Activated CD4-positive, alpha-beta T cell treated with anti-CD3 and anti-CD28 coated beads, Interleukin-2, amount 10 ng/mL, durations not matched to agents 7 days and 5 days (primary cell): ENCODE measurements around the gene EPHB2. TPM values are rescaled to one million over a fixed set of nuclear protein-coding genes. Genes with fewer than 3 reads are reported as not detected.

Experiments used
- CTCF ChIA-PET: fragments of 350-600 bp; sonication (Branson Sonifier 250); formaldehyde crosslinking; loops from one replicate; lab custom pipeline; 2021; ENCODE audit warnings: antibody characterized with exemption; lab: Charles Lee
- POLR2A ChIA-PET: fragments of 350-600 bp; sonication (Branson Sonifier 250); formaldehyde crosslinking; loops from one replicate; lab custom pipeline; 2021; ENCODE audit warnings: antibody characterized with exemption; lab: Charles Lee
- DNase-seq: peaks from one replicate; pipeline ENCODE4 v3.0.0-alpha.2; 2020
- H3K27ac Mint-ChIP-seq: one replicate; pipeline ENCODE4 v1.8.0; 2021; ENCODE audit warnings: mild to moderate bottlenecking, moderate library complexity, mixed read lengths
- H3K27me3 Mint-ChIP-seq: one replicate; pipeline ENCODE4 v1.8.0; 2021; ENCODE audit warnings: mixed read lengths
- H3K36me3 Mint-ChIP-seq: one replicate; pipeline ENCODE4 v1.8.0; 2021; ENCODE audit warnings: low read depth, mixed read lengths
- H3K4me1 Mint-ChIP-seq: one replicate; pipeline ENCODE4 v1.8.0; 2021; ENCODE audit warnings: mixed read lengths
- H3K4me3 Mint-ChIP-seq: one replicate; pipeline ENCODE4 v1.8.0; 2021; ENCODE audit warnings: mild to moderate bottlenecking, moderate library complexity, mixed read lengths
- H3K9me3 Mint-ChIP-seq: one replicate; pipeline ENCODE4 v1.8.0; 2021; ENCODE audit warnings: mixed read lengths
- total RNA-seq, 2 experiments: library from RNA; stranded (reverse); gene quantifications; one replicate each; pipeline ENCODE4 v1.2.3, GENCODE V29; 2021

The EPHB2 gene
- total RNA-seq, 2 experiments from 2014 or later = 0.08 TPM; not detected in 1

GRCh38 chr1:22738069-22738435 lies 27.4 kb downstream of the EPHB2 start:
- Mint-ChIP-seq H3K4me1 (no peaks in the 10 kb centered on the region), H3K36me3 (no peaks in the 10 kb centered on the region), H3K9me3 (no peaks in the 10 kb centered on the region), H3K4me3 (no peak overlapping the region), H3K27ac (no peak overlapping the region), H3K27me3 (peaks cover 2% of the 10 kb centered on the region)
- ChIA-PET POLR2A (no interaction called here), CTCF (no interaction called here)
- no peak for DNase-seq

- Mint-ChIP-seq H3K27me3 (peaks cover 2% of the 10 kb centered on the region), H3K36me3 (no peaks in the 10 kb centered on the region), H3K4me1 (no peaks in the 10 kb centered on the region), H3K27ac (no peak overlapping the region), H3K9me3 (no peaks in the 10 kb centered on the region), H3K4me3 (no peak overlapping the region)
- CTCF ChIA-PET = no interaction called here
- no peak for DNase-seq
- POLR2A ChIA-PET = no interaction called here
Observed at GRCh38 chr1:22738522-22738921, 27.9 kb downstream of the EPHB2 start.

GRCh38 chr1:22739648-22740385 lies 29.2 kb downstream of the EPHB2 start:
- H3K36me3 Mint-ChIP-seq = no peaks in the 10 kb centered on the region
- no peak for DNase-seq
- H3K4me3 Mint-ChIP-seq = no peak overlapping the region
- no peaks in the 10 kb centered on the region for H3K9me3 Mint-ChIP-seq
- no peak overlapping the region for H3K27ac Mint-ChIP-seq
- H3K27me3 Mint-ChIP-seq = peaks cover 2% of the 10 kb centered on the region
- ChIA-PET POLR2A (no interaction called here), CTCF (no interaction called here)
- no peaks in the 10 kb centered on the region for H3K4me1 Mint-ChIP-seq

- DNase-seq = no peak
- Mint-ChIP-seq H3K27me3 (peaks cover 2% of the 10 kb centered on the region), H3K36me3 (no peaks in the 10 kb centered on the region), H3K4me3 (no peak overlapping the region), H3K9me3 (no peaks in the 10 kb centered on the region), H3K4me1 (peaks cover 1% of the 10 kb centered on the region), H3K27ac (no peak overlapping the region)
- POLR2A ChIA-PET = no interaction called here
- CTCF ChIA-PET = no interaction called here
Observed at GRCh38 chr1:22741118-22741517, 30.5 kb downstream of the EPHB2 start.

GRCh38 chr1:22745669-22746585 lies 35.3 kb downstream of the EPHB2 start:
- H3K9me3 Mint-ChIP-seq = no peaks in the 10 kb centered on the region
- no peaks in the 10 kb centered on the region for H3K36me3 Mint-ChIP-seq
- ChIA-PET POLR2A (no interaction called here), CTCF (no interaction called here)
- no peaks in the 10 kb centered on the region for H3K27me3 Mint-ChIP-seq
- H3K4me1 Mint-ChIP-seq = peaks cover 13% of the 10 kb centered on the region
- H3K27ac Mint-ChIP-seq = no peak overlapping the region
- H3K4me3 Mint-ChIP-seq = no peak overlapping the region
- DNase-seq = no peak

GRCh38 chr1:22747021-22747734 lies 36.5 kb downstream of the EPHB2 start:
- DNase-seq = no peak
- peaks cover 13% of the 10 kb centered on the region for H3K4me1 Mint-ChIP-seq
- no peak overlapping the region for H3K4me3 Mint-ChIP-seq
- H3K27me3 Mint-ChIP-seq = no peaks in the 10 kb centered on the region
- H3K9me3 Mint-ChIP-seq = no peaks in the 10 kb centered on the region
- no peaks in the 10 kb centered on the region for H3K36me3 Mint-ChIP-seq
- H3K27ac Mint-ChIP-seq = no peak overlapping the region
- CTCF ChIA-PET = interaction anchor here (0.8 kb wide), 1 partner anchor 10 kb away, joined by 3 read pairs; no protein-coding TSS in a partner anchor
- POLR2A ChIA-PET = no interaction called here

- Mint-ChIP-seq H3K9me3 (no peaks in the 10 kb centered on the region), H3K27me3 (no peaks in the 10 kb centered on the region), H3K27ac (no peak overlapping the region), H3K36me3 (no peaks in the 10 kb centered on the region), H3K4me1 (peaks cover 13% of the 10 kb centered on the region), H3K4me3 (no peak overlapping the region)
- POLR2A ChIA-PET = no interaction called here
- no peak for DNase-seq
- CTCF ChIA-PET = interaction anchor here (0.8 kb wide), 1 partner anchor 9 kb away, joined by 3 read pairs; no protein-coding TSS in a partner anchor
Observed at GRCh38 chr1:22747735-22748073, 37.1 kb downstream of the EPHB2 start.

GRCh38 chr1:22749503-22749902 lies 38.9 kb downstream of the EPHB2 start:
- H3K27me3 Mint-ChIP-seq = no peaks in the 10 kb centered on the region
- H3K36me3 Mint-ChIP-seq = no peaks in the 10 kb centered on the region
- no peak for DNase-seq
- POLR2A ChIA-PET = no interaction called here
- H3K4me1 Mint-ChIP-seq = peaks cover 13% of the 10 kb centered on the region
- no peak overlapping the region for H3K27ac Mint-ChIP-seq
- no peaks in the 10 kb centered on the region for H3K9me3 Mint-ChIP-seq
- CTCF ChIA-PET = interaction anchor here (1.3 kb wide), 1 partner anchor 24 kb away, joined by 3 read pairs; no protein-coding TSS in a partner anchor
- H3K4me3 Mint-ChIP-seq = no peak overlapping the region

GRCh38 chr1:22749919-22750684 lies 39.5 kb downstream of the EPHB2 start:
- Mint-ChIP-seq H3K4me1 (peaks cover 13% of the 10 kb centered on the region), H3K4me3 (no peak overlapping the region), H3K27me3 (no peaks in the 10 kb centered on the region), H3K9me3 (no peaks in the 10 kb centered on the region), H3K36me3 (no peaks in the 10 kb centered on the region), H3K27ac (no peak overlapping the region)
- ChIA-PET POLR2A (no interaction called here), CTCF (interaction anchor here (1.2 to 1.3 kb wide), 2 partner anchors 17 to 25 kb away, joined by 3 read pairs; no protein-coding TSS in a partner anchor)
- no peak for DNase-seq

- H3K27me3 Mint-ChIP-seq = no peaks in the 10 kb centered on the region
- peaks cover 13% of the 10 kb centered on the region for H3K4me1 Mint-ChIP-seq
- no peaks in the 10 kb centered on the region for H3K9me3 Mint-ChIP-seq
- H3K4me3 Mint-ChIP-seq = no peak overlapping the region
- DNase-seq = no peak
- ChIA-PET POLR2A (no interaction called here), CTCF (interaction anchor here (1.2 kb wide), 1 partner anchor 16 kb away, joined by 3 read pairs; no protein-coding TSS in a partner anchor)
- no peak overlapping the region for H3K27ac Mint-ChIP-seq
- no peaks in the 10 kb centered on the region for H3K36me3 Mint-ChIP-seq
Observed at GRCh38 chr1:22750685-22751051, 40.0 kb downstream of the EPHB2 start.

GRCh38 chr1:22751124-22751531 lies 40.5 kb downstream of the EPHB2 start:
- H3K27ac Mint-ChIP-seq = no peak overlapping the region
- H3K27me3 Mint-ChIP-seq = no peaks in the 10 kb centered on the region
- H3K4me3 Mint-ChIP-seq = no peak overlapping the region
- ChIA-PET CTCF (interaction anchor here (0.6 to 1.2 kb wide), 2 partner anchors 16 to 625 kb away, joined by 3 read pairs; no protein-coding TSS in a partner anchor), POLR2A (no interaction called here)
- H3K4me1 Mint-ChIP-seq = peaks cover 12% of the 10 kb centered on the region
- no peaks in the 10 kb centered on the region for H3K36me3 Mint-ChIP-seq
- no peaks in the 10 kb centered on the region for H3K9me3 Mint-ChIP-seq
- no peak for DNase-seq

GRCh38 chr1:22752339-22752738 lies 41.7 kb downstream of the EPHB2 start:
- no peak overlapping the region for H3K27ac Mint-ChIP-seq
- H3K36me3 Mint-ChIP-seq = no peaks in the 10 kb centered on the region
- no peaks in the 10 kb centered on the region for H3K9me3 Mint-ChIP-seq
- ChIA-PET POLR2A (no interaction called here), CTCF (no interaction called here)
- no peak for DNase-seq
- H3K27me3 Mint-ChIP-seq = no peaks in the 10 kb centered on the region
- H3K4me1 Mint-ChIP-seq = peaks cover 9% of the 10 kb centered on the region
- H3K4me3 Mint-ChIP-seq = no peak overlapping the region
